Measurements from ENCODE around the gene SLC44A5.
"Not testable (repeated sequence)": the region's sequence is repeated elsewhere in the genome, so short reads cannot be mapped to it uniquely, and the experiment has no call there.

SLC44A5 gene

GRCh38 chr1:75444220-75444619, 166.7 kb downstream of the SLC44A5 start:
- DNase-seq: no peak

GRCh38 chr1:75440274-75440673, 170.6 kb downstream of the SLC44A5 start:
- DNase-seq: no peak

DNA sequence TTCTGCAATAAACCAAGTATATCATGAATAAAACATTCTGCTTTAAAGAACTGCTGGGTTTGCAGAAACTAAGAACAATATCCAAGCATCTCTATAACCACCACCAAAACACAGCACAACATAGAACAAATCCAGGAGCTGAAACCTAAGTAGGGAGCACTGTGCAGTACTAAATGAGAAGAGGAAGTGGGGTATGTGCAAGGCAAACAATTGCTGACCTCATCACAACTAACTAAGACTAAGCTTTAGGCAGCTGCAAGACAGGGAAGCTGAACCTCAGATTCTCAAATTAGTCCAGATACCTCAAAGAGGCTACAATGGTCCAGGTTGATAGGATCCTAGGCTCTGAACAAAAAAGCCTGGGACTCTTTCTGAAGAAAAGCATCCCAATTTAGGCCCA, 172.6 kb downstream of the SLC44A5 start:
- DNase-seq: peak; percentile 76

DNA sequence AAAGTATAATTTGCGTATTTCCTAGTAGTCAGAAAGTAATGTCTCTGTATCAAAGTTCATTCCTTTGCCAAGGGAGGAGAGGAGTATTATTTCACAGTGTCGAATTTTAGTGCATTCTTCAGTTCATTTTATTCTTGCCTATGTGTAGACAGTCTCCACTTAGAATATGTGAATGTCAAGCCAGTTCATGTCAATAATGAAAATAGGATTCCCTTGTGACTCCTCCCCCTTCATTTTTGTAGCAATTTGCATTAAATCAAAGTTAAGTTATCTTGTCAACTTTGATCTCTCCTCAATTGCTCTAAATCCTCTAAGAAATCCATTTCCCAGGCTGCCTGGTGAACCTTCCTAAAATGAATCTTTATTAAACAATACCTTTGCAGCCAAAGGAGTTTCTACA, 179.1 kb downstream of the SLC44A5 start:
- DNase-seq: no peak

DNA sequence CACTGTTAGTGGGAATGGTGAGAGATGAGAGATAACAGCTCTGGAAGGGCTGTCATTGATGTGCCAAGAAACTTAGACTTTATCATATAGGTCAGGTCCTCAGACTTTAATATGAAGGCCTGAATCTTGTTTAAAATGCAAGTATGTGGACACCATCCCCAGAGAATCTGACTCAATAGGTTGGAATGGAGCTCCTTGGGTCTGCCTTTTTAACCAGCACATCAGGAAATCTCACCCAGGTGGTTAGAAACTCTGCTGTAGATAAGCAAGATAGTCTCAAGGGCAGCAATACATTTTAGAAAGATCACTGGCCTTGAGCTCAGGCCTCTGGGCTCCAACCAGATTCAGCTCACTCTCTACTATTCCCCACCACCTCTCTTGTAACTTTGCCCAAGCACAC, 180.4 kb downstream of the SLC44A5 start:
- DNase-seq: no peak

DNA sequence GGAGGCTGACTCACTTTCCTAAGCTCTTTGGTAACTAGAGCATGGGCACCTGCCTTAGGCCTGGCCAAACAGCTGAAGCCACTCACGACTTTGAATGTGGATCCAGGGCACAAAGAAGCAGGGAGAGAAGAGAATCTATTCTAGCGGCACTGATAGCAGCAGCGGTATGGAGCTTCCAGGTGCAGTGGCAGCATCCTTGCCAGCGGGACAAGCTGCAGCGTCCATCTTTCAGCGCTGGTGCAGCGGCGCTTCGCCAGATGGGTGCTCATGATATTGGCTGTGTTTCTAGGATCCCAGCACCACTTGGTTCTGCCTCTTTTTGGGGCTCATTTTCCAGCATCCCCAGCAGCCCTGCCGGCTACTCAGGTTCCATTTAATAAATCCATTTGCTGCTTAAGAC, 184.2 kb downstream of the SLC44A5 start:
- DNase-seq: peak; percentile 16

GRCh38 chr1:75425001-75425650, 185.8 kb downstream of the SLC44A5 start:
- DNase-seq: no peak

DNA sequence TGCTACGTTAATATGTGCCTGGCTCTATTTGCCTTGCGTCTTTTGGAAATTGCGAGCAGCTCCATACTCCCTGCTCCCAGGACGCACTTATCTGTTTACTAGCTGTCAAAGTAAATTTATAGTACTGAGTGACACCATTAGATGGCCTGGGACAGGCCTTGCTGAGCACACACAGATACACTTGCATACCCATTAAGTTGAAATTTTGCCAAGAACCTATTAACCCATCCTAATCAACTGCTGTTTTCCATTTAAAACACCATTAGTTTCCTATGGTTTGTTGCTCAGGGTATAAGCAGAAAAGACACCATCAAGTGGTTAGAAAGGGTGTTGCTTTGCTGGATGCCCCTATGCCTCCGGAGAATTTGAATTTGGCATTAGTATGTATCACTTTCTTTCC, 187.3 kb downstream of the SLC44A5 start:
- no peak for DNase-seq

- peak; percentile 21 for DNase-seq
Observed at GRCh38 chr1:75423136-75423535, 187.8 kb downstream of the SLC44A5 start.

DNA sequence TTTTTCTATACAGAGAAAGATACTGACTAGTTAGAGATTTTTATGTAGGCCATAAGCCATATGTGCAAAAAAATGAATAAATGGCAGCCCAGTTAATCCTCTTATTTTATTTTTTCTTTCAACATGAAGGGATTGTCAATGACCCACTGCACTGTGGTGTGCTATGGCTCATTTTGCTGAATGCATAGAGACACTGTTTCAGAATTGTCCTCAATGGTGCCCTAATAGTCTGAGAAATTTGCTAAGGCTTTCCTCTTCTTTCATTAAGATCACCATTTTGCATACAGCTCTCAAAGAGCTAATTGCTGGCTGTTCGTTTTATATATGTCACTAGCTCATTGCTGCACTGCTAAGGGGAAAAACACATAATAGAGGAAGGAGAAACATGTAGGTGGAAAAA, 189.5 kb downstream of the SLC44A5 start:
- DNase-seq: no peak

- DNase-seq: no peak
Observed at GRCh38 chr1:75415187-75415586, 195.7 kb downstream of the SLC44A5 start.

- DNase-seq: peak; percentile 65
Observed at GRCh38 chr1:75412616-75413015, 198.3 kb downstream of the SLC44A5 start.

GRCh38 chr1:75404681-75405080, 206.2 kb downstream of the SLC44A5 start:
- not testable (repeated sequence) for DNase-seq

- DNase-seq: peak; percentile 11
Observed at GRCh38 chr1:75403147-75403646, 207.7 kb downstream of the SLC44A5 start.

- no peak for DNase-seq
Observed at GRCh38 chr1:75400716-75401115, 210.2 kb downstream of the SLC44A5 start.

GRCh38 chr1:75396745-75397144, 214.2 kb downstream of the SLC44A5 start:
- no peak for DNase-seq

GRCh38 chr1:75396260-75396659, 214.7 kb downstream of the SLC44A5 start:
- DNase-seq: no peak

DNA sequence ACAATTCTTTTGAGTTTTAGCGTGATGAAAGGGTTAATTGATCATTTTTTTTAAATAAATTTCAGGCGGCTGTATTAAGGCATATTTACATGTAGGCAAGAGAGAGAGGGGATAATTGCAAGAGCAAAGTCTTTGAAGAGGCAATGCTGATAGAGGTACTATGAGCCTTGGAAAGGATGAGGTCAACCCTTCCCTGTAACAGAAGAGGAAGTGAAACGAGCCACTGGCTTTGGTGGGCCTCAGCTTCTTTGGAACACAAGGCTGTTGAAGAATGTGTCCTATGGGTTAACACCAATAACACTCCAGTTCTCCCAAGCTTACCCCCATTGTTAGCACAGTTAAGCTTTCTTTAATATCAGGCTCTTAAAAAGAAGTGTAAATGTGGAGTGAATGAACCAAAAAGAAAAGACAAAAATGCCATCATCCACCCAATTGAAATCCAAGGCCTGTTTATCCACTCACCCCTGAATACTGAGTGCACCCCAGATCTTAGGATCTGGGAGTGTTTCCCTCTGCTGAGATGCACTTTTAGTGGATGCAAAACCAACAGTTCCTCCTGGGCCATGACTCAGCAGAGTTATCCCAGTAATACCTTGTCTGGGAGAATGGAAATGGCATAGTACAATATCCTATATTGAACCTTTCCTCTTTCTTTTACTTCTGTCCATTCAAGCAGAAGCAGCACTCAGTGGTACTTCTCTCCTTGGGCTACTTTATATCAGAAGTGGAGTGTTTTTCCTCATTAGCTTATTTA, 216.4 kb downstream of the SLC44A5 start:
- peak; percentile 49 for DNase-seq

GRCh38 chr1:75392278-75392677, 218.6 kb downstream of the SLC44A5 start:
- no peak for DNase-seq

- peak; percentile 68 for DNase-seq
Observed at GRCh38 chr1:75375476-75376447, 235.2 kb downstream of the SLC44A5 start.

DNA sequence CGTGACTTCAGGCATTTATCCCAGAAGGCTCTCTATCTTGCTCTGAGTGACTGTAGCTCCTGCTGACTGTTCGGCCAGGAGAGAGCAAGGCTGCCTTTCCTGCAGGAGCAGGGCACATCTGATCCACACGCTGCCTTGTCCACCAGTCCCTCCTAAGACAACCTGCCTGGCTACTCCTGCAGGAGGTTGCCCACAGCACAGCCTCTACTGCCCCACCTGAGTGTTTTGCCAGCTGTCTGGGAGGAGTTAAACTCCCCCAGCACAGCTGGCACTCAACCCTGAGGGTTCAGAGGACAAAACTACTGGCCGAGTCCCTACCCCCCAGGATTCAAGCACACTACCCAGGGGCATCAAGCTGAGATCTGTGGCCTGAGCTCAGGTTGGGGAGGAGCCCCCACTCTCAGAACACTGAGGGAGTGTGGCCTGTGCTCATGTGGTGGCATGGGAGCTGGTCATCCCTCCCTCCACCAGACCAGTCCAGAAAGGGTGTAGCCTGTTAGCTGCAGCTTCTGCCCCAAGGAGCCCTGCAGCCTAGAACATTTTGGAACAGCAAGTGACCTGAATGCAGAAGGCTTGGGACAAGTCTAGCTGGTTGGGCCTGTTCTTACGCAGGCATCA, 237.3 kb downstream of the SLC44A5 start:
- DNase-seq: peak; percentile 34

DNA sequence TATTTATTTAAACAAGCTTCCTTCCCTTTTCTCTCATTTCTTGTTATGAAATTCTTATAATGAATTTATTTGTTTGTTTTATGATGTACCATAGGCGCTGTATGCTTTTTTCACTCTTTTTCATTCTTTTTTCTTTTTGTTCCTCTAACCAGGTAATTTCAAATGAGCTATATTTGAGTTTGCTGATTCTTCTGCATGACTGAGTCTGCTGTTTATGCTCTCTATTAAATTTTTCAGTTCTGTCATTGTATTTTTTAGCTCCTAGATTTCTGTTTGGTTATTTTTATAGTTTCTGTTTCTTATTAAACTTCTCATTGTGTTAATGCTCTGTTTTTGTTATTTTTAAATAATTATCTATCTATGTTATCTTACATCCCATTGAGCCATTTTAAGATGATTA, 244.3 kb downstream of the SLC44A5 start:
- no peak for DNase-seq

DNA sequence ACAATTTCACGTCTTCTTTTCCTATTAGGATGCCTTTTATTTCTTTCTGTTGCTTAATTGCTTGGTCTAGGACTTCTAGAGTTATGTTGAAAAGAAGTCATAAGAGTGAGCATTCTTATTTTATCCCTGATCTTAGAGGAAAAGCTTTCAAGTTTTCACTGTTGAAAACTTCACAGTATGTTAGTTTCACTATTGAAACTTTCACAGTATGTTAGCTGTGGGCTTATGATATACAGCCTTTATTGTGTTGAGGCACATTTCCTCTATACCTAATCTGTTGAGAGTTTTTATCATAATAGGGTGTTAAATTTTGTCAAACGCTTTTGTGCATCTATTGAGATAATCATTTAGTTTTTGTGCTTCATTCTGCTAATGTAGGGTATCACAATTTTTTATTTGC, 249.7 kb downstream of the SLC44A5 start:
- DNase-seq: no peak
